22Rv1 (cell line): ENCODE results near the gene GRIK4.

Experiments used
- CTCF ChIP-seq: fragments of 450-650 bp; IDR thresholded peaks from 2 replicates; pipeline ENCODE4 v1.5.1; 2017; ENCODE audit warnings: mild to moderate bottlenecking
- ZFX ChIP-seq: fragments of 450-650 bp; IDR thresholded peaks from 2 replicates; pipeline ENCODE4 v1.6.1; 2017; ENCODE audit warnings: antibody characterized with exemption, borderline replicate concordance

- no peak for TF ChIP-seq ZFX
- no peak for TF ChIP-seq CTCF
Observed at GRCh38 chr11:120698918-120699317, 187.4 kb downstream of the GRIK4 start.
